Mesendoderm (in vitro differentiated cells): ENCODE data around the gene SKOR1.

Experiments
- DNase-seq: peaks from one replicate; pipeline ENCODE4 v3.0.0; 2013
- H2AK5ac ChIP-seq: 2 replicates; pipeline ENCODE4 v1.6.1; 2013; ENCODE audit warnings: low read length, inconsistent platforms
- H2BK120ac ChIP-seq: 2 replicates; pipeline ENCODE4 v1.6.1; 2013; ENCODE audit warnings: low read depth, mild to moderate bottlenecking, low read length, moderate library complexity, mixed read lengths
- H2BK15ac ChIP-seq: replicated peaks from 2 replicates; pipeline ENCODE4 v1.6.1; 2013; ENCODE audit warnings: low read depth, mild to moderate bottlenecking, moderate library complexity
- H2BK5ac ChIP-seq: 2 replicates; pipeline ENCODE4 v1.6.1; 2013; ENCODE audit warnings: low read length, inconsistent platforms
- H3K18ac ChIP-seq: 2 replicates; pipeline ENCODE4 v1.6.1; 2013; ENCODE audit warnings: mild to moderate bottlenecking, low read length, mixed read lengths
- H3K23ac ChIP-seq: one replicate; pipeline ENCODE4 v1.6.1; 2013; ENCODE audit warnings: low read length
- H3K27ac ChIP-seq: 2 replicates; pipeline ENCODE4 v1.5.1; 2013; ENCODE audit warnings: low read depth, mild to moderate bottlenecking, inconsistent platforms, low read length, moderate library complexity
- H3K27me3 ChIP-seq: 2 replicates; pipeline ENCODE4 v1.6.1; 2013; ENCODE audit warnings: low read length, control low read depth, mild to moderate bottlenecking, inconsistent platforms; ENCODE audit not compliant: insufficient read depth, poor library complexity
- H3K36me3 ChIP-seq: 2 replicates; pipeline ENCODE4 v1.6.1; 2013; ENCODE audit warnings: low read length, inconsistent platforms; ENCODE audit not compliant: control insufficient read depth, insufficient read depth
- H3K4ac ChIP-seq: one replicate; pipeline ENCODE4 v1.6.1; 2013; ENCODE audit warnings: low read depth, mild to moderate bottlenecking, low read length, moderate library complexity
- H3K4me1 ChIP-seq: 2 replicates; pipeline ENCODE4 v1.6.1; 2013; ENCODE audit warnings: low read depth, low read length, inconsistent platforms; ENCODE audit not compliant: control insufficient read depth
- H3K4me2 ChIP-seq: 2 replicates; pipeline ENCODE4 v1.6.1; 2013; ENCODE audit warnings: low read length
- H3K4me3 ChIP-seq: 2 replicates; pipeline ENCODE4 v1.5.1; 2013; ENCODE audit warnings: mild to moderate bottlenecking, low read length
- H3K56ac ChIP-seq: one replicate; pipeline ENCODE4 v1.6.1; 2013; ENCODE audit warnings: low read length
- H3K79me1 ChIP-seq: 2 replicates; pipeline ENCODE4 v1.6.1; 2013; ENCODE audit warnings: low read length, inconsistent platforms
- H3K79me2 ChIP-seq: 2 replicates; pipeline ENCODE4 v1.6.1; 2013; ENCODE audit warnings: mild to moderate bottlenecking, low read length; ENCODE audit not compliant: control insufficient read depth, insufficient read depth
- H3K9ac ChIP-seq: 2 replicates; pipeline ENCODE4 v1.6.1; 2013; ENCODE audit warnings: low read length, inconsistent platforms
- H4K5ac ChIP-seq: one replicate; pipeline ENCODE4 v1.6.1; 2013; ENCODE audit warnings: low read length
- H4K8ac ChIP-seq: one replicate; pipeline ENCODE4 v1.6.1; 2013; ENCODE audit warnings: low read depth, mild to moderate bottlenecking, control low read depth, low read length, moderate library complexity
- WGBS: extraction: QIAGEN DNeasy Blood & Tissue Kit; methylation state at CpG from one replicate; pipeline ENCODE4 v1.1.7; 2013; ENCODE audit warnings: low lambda C conversion rate, missing lambda C conversion rate; ENCODE audit not compliant: insufficient coverage; ENCODE audit errors: extremely low coverage; 5-methylcytosine and 5-hydroxymethylcytosine counted together

Gene SKOR1

DNA sequence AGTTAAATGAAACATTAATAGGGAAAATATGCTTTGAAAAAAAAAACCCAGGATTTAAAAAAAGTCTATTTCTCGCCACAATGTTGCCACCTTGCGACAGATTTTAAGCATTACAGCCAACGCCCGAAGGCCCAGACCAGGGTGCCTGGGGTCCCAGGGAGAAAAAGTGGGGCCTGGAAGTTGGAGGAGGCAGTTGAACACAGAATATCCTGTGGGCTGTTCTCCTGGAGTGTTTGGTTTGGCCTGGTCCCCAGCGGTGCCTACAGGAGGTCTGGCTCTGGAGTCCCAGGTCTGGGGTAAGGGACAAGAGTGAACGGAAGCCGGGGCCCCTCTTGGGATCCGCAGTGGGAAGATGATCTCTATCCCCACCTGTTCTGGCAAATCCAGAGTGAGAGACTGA lies 11.2 kb downstream of the SKOR1 start:
- Histone ChIP-seq H3K18ac (no peak overlapping the region), H2AK5ac (no peak overlapping the region), H4K5ac (no peak overlapping the region), H3K27ac (no peak overlapping the region), H3K56ac (no peak overlapping the region), H3K4me1 (peaks cover 4% of the 10 kb centered on the region), H3K79me1 (no peaks in the 10 kb centered on the region), H3K23ac (no peak overlapping the region), H3K36me3 (no peaks in the 10 kb centered on the region), H3K27me3 (peaks cover 43% of the 10 kb centered on the region), H4K8ac (no peak overlapping the region), H3K4me3 (no peak overlapping the region), H3K4ac (no peak overlapping the region), H2BK5ac (no peak overlapping the region), H3K9ac (no peak overlapping the region), H2BK120ac (no peak overlapping the region), H3K4me2 (no peak overlapping the region), H2BK15ac (no peak overlapping the region), H3K79me2 (no peaks in the 10 kb centered on the region)
- DNase-seq = no peak
- WGBS = no CpG with 5 or more reads among the region's 8 CpGs

DNA sequence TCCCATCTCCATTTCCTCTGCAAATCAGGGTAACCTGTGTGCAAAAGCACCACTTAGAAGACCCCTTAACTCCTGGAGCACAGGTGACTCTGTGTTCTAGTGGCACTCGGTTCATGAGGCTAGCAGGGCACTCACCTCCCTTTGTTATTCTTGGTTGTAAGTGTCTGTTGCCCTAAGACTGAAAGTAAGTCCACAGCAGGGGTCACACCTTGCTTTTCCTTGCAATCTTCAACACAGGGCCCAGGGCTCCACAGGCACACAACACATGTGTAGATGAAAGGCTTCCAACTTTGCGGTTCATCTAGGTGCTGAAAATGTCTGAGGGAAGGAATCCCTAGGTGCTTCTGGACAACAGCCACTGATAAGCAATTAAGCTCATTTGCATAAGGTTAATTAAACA lies 11.6 kb downstream of the SKOR1 start:
- H3K4me2 ChIP-seq = no peak overlapping the region
- no peak overlapping the region for H2BK15ac ChIP-seq
- H3K79me2 ChIP-seq = no peaks in the 10 kb centered on the region
- H3K56ac ChIP-seq = no peak overlapping the region
- DNase-seq = no peak
- H3K4me1 ChIP-seq = peaks cover 4% of the 10 kb centered on the region
- H3K79me1 ChIP-seq = no peaks in the 10 kb centered on the region
- H4K5ac ChIP-seq = no peak overlapping the region
- H2BK5ac ChIP-seq = no peak overlapping the region
- no peak overlapping the region for H3K18ac ChIP-seq
- peaks cover 42% of the 10 kb centered on the region for H3K27me3 ChIP-seq
- no peak overlapping the region for H3K9ac ChIP-seq
- no peak overlapping the region for H3K23ac ChIP-seq
- no CpG with 5 or more reads among the region's 2 CpGs for WGBS
- H2AK5ac ChIP-seq = no peak overlapping the region
- H3K4ac ChIP-seq = no peak overlapping the region
- no peak overlapping the region for H2BK120ac ChIP-seq
- no peak overlapping the region for H4K8ac ChIP-seq
- no peaks in the 10 kb centered on the region for H3K36me3 ChIP-seq
- H3K4me3 ChIP-seq = no peak overlapping the region
- no peak overlapping the region for H3K27ac ChIP-seq

DNA sequence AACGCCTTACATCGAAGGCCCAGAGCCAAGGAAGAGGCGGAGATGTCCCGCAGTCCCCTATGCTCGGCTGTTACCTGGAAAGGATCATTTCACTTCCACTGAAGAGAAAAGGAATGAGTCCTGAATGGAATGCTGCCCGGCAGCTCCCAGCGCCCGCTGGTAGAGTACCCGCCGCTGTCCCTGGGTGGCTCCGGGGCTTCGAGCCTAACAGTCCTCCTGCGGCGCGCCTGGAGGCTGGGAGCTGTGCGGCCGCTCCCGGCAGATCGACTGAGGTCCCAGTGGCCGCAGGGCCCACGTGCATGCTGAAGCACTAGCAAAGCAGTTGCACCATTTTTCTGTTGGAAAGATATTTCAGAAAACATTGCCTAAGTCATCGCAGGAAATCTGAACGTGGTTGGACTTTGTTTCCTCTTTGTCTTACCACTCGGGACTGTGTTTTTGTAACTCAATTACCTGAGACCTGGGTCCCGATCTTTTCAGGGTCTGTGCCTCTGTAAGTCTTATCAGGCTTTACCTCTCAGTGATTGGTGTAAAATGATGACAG lies 13.6 kb downstream of the SKOR1 start:
- Histone ChIP-seq H3K4me1 (no peaks in the 10 kb centered on the region), H4K8ac (no peak overlapping the region), H3K23ac (no peak overlapping the region), H3K9ac (peak overlapping the region; percentile 9), H3K27ac (no peak overlapping the region), H3K79me2 (no peaks in the 10 kb centered on the region), H4K5ac (no peak overlapping the region), H3K4me3 (no peak overlapping the region), H3K36me3 (no peaks in the 10 kb centered on the region), H3K4me2 (peak overlapping the region; percentile 51), H2BK15ac (no peak overlapping the region), H2BK5ac (no peak overlapping the region), H2AK5ac (no peak overlapping the region), H2BK120ac (no peak overlapping the region), H3K27me3 (peaks cover 27% of the 10 kb centered on the region), H3K56ac (peak overlapping the region; percentile 12), H3K18ac (no peak overlapping the region), H3K4ac (no peak overlapping the region), H3K79me1 (no peaks in the 10 kb centered on the region)
- DNase-seq = peak; percentile 92
- no CpG with 5 or more reads among the region's 25 CpGs for WGBS

DNA sequence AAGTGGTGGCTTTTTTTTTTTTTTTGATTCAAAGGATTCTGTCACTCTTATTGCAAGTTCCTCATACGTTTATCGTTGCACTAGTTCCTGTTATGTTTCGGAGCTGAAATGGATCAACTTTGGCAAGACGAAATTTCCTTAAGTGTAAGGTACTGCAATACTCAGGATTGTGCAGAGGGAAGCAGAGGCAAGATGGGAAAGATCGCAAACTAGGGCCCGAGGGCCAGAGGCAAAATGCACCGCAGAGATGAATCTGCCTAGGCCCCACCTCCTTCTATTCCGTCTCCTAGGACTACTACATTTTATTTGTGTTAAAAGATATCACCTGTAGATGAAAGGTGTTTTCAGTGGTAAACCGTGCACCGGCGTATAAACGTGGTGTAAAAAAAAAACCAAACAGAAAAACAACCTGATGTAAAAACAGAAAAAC lies 14.2 kb downstream of the SKOR1 start:
- no peak overlapping the region for H3K4ac ChIP-seq
- no peak overlapping the region for H3K18ac ChIP-seq
- H3K27ac ChIP-seq = no peak overlapping the region
- peak overlapping the region; percentile 89 for H3K4me2 ChIP-seq
- H3K4me3 ChIP-seq = peak overlapping the region; percentile 29
- H3K4me1 ChIP-seq = no peaks in the 10 kb centered on the region
- H3K23ac ChIP-seq = no peak overlapping the region
- peaks cover 22% of the 10 kb centered on the region for H3K27me3 ChIP-seq
- H2BK5ac ChIP-seq = no peak overlapping the region
- DNase-seq = peak; percentile 66
- H2BK15ac ChIP-seq = no peak overlapping the region
- H4K8ac ChIP-seq = no peak overlapping the region
- H3K56ac ChIP-seq = peak overlapping the region; percentile 29
- no peaks in the 10 kb centered on the region for H3K79me1 ChIP-seq
- no peaks in the 10 kb centered on the region for H3K79me2 ChIP-seq
- no peak overlapping the region for H2AK5ac ChIP-seq
- WGBS = no CpG with 5 or more reads among the region's 12 CpGs
- H4K5ac ChIP-seq = no peak overlapping the region
- H2BK120ac ChIP-seq = no peak overlapping the region
- no peaks in the 10 kb centered on the region for H3K36me3 ChIP-seq
- peak overlapping the region; percentile 29 for H3K9ac ChIP-seq

DNA sequence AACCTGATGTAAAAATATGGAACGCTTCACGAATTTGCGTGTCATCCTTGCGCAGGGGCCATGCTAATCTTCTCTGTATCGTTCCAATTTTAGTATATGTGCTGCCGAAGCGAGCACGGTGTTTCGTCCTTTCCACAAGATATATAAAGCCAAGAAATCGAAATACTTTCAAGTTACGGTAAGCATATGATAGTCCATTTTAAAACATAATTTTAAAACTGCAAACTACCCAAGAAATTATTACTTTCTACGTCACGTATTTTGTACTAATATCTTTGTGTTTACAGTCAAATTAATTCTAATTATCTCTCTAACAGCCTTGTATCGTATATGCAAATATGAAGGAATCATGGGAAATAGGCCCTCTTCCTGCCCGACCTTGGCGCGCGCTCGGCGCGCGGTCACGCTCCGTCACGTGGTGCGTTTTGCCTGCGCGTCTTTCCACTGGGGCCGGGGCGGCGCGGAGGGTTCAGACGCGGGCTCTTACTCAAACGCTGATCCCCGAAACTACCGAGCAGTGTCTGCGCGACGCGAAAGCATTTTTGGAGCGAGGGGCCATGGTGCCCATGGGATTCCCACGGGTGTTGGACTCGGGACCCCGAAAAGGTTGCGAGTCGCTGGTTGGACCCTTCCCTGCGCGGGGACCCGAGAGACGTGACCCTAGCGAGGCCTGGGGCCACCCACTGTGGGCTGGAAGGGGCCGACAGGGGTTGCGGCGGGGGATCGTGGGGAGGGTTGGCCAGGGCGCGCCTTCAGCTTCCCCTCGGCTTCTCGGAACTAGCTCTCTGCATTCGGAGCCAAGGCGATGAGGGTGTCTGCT lies 14.8 kb downstream of the SKOR1 start, which contains the start of gene RNU6-1:
TSS of gene RNU6-1 (minus strand) at position 117 of the 820 bp plus-strand sequence.
- peak; percentile 89 for DNase-seq
- peak within 1 kb of the TSS; percentile 12 for H3K27ac ChIP-seq

More for the DNA sequence above, 14.8 kb downstream of the SKOR1 start, which contains the start of gene RNU6-1:
- peak within 1 kb of the TSS; percentile 92 for H3K9ac ChIP-seq
- peak within 1 kb of the TSS; percentile 98 for H3K56ac ChIP-seq
- H4K8ac ChIP-seq = no peak within 1 kb of the TSS
- H3K79me2 ChIP-seq = no peaks in the 10 kb centered on the region
- H2AK5ac ChIP-seq = no peak within 1 kb of the TSS
- peaks cover 2% of the 10 kb centered on the region for H3K4me1 ChIP-seq
- H3K18ac ChIP-seq = peak within 1 kb of the TSS; percentile 81
- H3K79me1 ChIP-seq = no peaks in the 10 kb centered on the region
- peak within 1 kb of the TSS; percentile 74 for H2BK5ac ChIP-seq
- no peak within 1 kb of the TSS for H2BK120ac ChIP-seq
- H3K4me3 ChIP-seq = peak within 1 kb of the TSS; percentile 96
- no peak within 1 kb of the TSS for H3K23ac ChIP-seq
- H3K27me3 ChIP-seq = peaks cover 16% of the 10 kb centered on the region
- H3K4me2 ChIP-seq = peak within 1 kb of the TSS; percentile 89
- no CpG with 5 or more reads among the region's 62 CpGs for WGBS
- no peak within 1 kb of the TSS for H3K4ac ChIP-seq
- H4K5ac ChIP-seq = no peak within 1 kb of the TSS
- no peaks in the 10 kb centered on the region for H3K36me3 ChIP-seq
- H2BK15ac ChIP-seq = no peak within 1 kb of the TSS
